HEK293 (cell line): ENCODE results near the gene CASP12.

Experiments
- HOXA7 ChIP-seq: sonication (generic); formaldehyde crosslinking; IDR thresholded peaks from 2 replicates; pipeline ENCODE4 v1.8.1; 2022; ENCODE audit warnings: missing genetic modification reagents, borderline replicate concordance
- YY1 ChIP-seq: fragments of 450-650 bp; formaldehyde crosslinking; IDR thresholded peaks from 2 replicates; pipeline ENCODE4 v1.5.1; 2018; ENCODE audit warnings: missing biosample characterization, missing genetic modification characterization
- ZNF23 ChIP-seq: fragments of 450-650 bp; formaldehyde crosslinking; IDR thresholded peaks from 2 replicates; pipeline ENCODE4 v1.5.1; 2016; ENCODE audit warnings: missing biosample characterization, missing genetic modification characterization, borderline replicate concordance
- ZNF658 ChIP-seq: fragments of 450-650 bp; formaldehyde crosslinking; IDR thresholded peaks from 2 replicates; pipeline ENCODE4; 2016; ENCODE audit warnings: missing biosample characterization, missing genetic modification characterization
- TF ChIP-seq, protein P1 (sequence below): fragments of 450-650 bp; formaldehyde crosslinking; IDR thresholded peaks from 2 replicates; pipeline ENCODE4 v1.5.1; 2016; ENCODE audit warnings: missing biosample characterization, missing genetic modification characterization
- TF ChIP-seq, protein P2 (sequence below): fragments of 450-650 bp; formaldehyde crosslinking; optimal IDR thresholded peaks from 2 replicates; pipeline ENCODE3; 2016; ENCODE audit warnings: missing biosample characterization, mild to moderate bottlenecking, missing genetic modification characterization
- TF ChIP-seq, protein P3 (sequence below): fragments of 450-650 bp; formaldehyde crosslinking; IDR thresholded peaks from 2 replicates; pipeline ENCODE4 v1.5.1; 2017; ENCODE audit warnings: missing biosample characterization, missing genetic modification characterization
- TF ChIP-seq, protein P4 (sequence below): fragments of 450-650 bp; formaldehyde crosslinking; IDR thresholded peaks from 2 replicates; pipeline ENCODE4 v1.5.1; 2016; ENCODE audit warnings: missing biosample characterization, missing genetic modification characterization

DNA sequence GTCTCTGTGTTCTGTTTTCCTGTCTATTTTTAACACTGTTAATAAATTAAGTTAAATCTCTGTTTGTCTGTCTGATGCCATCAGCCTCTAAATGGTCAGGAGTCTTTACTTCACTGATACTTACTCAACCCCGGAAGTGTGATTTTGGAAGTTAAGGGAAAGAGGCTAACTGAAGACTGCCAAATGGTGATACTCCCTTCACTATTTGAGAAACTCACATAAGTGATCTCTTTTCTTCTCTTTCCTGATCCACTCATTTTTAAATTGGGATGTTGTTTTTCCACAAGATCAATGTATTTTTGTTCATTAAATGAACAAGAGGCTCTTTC lies 389 bp upstream of the CASP12 start:
- TF ChIP-seq, protein P1, sequence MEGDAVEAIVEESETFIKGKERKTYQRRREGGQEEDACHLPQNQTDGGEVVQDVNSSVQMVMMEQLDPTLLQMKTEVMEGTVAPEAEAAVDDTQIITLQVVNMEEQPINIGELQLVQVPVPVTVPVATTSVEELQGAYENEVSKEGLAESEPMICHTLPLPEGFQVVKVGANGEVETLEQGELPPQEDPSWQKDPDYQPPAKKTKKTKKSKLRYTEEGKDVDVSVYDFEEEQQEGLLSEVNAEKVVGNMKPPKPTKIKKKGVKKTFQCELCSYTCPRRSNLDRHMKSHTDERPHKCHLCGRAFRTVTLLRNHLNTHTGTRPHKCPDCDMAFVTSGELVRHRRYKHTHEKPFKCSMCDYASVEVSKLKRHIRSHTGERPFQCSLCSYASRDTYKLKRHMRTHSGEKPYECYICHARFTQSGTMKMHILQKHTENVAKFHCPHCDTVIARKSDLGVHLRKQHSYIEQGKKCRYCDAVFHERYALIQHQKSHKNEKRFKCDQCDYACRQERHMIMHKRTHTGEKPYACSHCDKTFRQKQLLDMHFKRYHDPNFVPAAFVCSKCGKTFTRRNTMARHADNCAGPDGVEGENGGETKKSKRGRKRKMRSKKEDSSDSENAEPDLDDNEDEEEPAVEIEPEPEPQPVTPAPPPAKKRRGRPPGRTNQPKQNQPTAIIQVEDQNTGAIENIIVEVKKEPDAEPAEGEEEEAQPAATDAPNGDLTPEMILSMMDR (tag by site-specific recombination), result no peak
- TF ChIP-seq ZNF23 (no peak), HOXA7 (no peak), ZNF658 (tag by site-specific recombination) (no peak), YY1 (tag by site-specific recombination) (no peak)
- TF ChIP-seq, protein P2, sequence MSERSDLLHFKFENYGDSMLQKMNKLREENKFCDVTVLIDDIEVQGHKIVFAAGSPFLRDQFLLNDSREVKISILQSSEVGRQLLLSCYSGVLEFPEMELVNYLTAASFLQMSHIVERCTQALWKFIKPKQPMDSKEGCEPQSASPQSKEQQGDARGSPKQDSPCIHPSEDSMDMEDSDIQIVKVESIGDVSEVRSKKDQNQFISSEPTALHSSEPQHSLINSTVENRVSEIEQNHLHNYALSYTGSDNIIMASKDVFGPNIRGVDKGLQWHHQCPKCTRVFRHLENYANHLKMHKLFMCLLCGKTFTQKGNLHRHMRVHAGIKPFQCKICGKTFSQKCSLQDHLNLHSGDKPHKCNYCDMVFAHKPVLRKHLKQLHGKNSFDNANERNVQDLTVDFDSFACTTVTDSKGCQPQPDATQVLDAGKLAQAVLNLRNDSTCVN (tag by site-specific recombination), result no peak
- TF ChIP-seq, protein P3, sequence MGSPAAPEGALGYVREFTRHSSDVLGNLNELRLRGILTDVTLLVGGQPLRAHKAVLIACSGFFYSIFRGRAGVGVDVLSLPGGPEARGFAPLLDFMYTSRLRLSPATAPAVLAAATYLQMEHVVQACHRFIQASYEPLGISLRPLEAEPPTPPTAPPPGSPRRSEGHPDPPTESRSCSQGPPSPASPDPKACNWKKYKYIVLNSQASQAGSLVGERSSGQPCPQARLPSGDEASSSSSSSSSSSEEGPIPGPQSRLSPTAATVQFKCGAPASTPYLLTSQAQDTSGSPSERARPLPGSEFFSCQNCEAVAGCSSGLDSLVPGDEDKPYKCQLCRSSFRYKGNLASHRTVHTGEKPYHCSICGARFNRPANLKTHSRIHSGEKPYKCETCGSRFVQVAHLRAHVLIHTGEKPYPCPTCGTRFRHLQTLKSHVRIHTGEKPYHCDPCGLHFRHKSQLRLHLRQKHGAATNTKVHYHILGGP (tag by site-specific recombination), result no peak
- TF ChIP-seq, protein P4, sequence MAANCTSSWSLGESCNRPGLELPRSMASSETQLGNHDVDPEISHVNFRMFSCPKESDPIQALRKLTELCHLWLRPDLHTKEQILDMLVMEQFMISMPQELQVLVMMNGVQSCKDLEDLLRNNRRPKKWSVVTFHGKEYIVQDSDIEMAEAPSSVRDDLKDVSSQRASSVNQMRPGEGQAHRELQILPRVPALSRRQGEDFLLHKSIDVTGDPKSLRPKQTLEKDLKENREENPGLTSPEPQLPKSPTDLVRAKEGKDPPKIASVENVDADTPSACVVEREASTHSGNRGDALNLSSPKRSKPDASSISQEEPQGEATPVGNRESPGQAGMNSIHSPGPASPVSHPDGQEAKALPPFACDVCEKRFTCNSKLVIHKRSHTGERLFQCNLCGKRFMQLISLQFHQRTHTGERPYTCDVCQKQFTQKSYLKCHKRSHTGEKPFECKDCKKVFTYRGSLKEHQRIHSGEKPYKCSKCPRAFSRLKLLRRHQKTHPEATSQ (tag by site-specific recombination), result no peak
